Measurements from ENCODE around the gene COMMD1. TPM values are rescaled to one million over a fixed set of nuclear protein-coding genes. Genes with fewer than 3 reads are reported as not detected.

Gene COMMD1
- total and polyA plus RNA-seq, 10 donors: 23.9 to 40.1 (median 35.0) TPM

- H3K4me1 ChIP-seq: peaks cover 0 to 8% (median 0%) of the 10 kb centered on the region in 6 donors
- intact Hi-C loops (cut with DNase I; ENCODE audit: low total_unique reads): no loop called here
- no peaks in the 10 kb centered on the region for H3K27me3 ChIP-seq (replicated peaks in 1 of 7)
- no peak for TF ChIP-seq POLR2AphosphoS5 (IDR thresholded peaks at IDR 0.05)
- no peak for TF ChIP-seq POLR2A (IDR thresholded peaks at IDR 0.05)
- TF ChIP-seq, protein P1, sequence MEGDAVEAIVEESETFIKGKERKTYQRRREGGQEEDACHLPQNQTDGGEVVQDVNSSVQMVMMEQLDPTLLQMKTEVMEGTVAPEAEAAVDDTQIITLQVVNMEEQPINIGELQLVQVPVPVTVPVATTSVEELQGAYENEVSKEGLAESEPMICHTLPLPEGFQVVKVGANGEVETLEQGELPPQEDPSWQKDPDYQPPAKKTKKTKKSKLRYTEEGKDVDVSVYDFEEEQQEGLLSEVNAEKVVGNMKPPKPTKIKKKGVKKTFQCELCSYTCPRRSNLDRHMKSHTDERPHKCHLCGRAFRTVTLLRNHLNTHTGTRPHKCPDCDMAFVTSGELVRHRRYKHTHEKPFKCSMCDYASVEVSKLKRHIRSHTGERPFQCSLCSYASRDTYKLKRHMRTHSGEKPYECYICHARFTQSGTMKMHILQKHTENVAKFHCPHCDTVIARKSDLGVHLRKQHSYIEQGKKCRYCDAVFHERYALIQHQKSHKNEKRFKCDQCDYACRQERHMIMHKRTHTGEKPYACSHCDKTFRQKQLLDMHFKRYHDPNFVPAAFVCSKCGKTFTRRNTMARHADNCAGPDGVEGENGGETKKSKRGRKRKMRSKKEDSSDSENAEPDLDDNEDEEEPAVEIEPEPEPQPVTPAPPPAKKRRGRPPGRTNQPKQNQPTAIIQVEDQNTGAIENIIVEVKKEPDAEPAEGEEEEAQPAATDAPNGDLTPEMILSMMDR (IDR thresholded peaks at IDR 0.05 in 8 of 11, conservative IDR thresholded peaks at IDR 0.05 in 3 of 11): no peak
- peaks cover 0 to 10% (median 0%) of the 10 kb centered on the region in 6 donors for H3K36me3 ChIP-seq
- peaks cover 0 to 3% (median 0%) of the 10 kb centered on the region in 8 donors for H3K9me3 ChIP-seq
- no peak overlapping the region for H3K27ac ChIP-seq
- no peak overlapping the region for H3K4me3 ChIP-seq
- 83 to 93% (median 91%) methylated on average over 5 of the region's 5 CpGs for WGBS, 5 donors
- no peak for DNase-seq
Observed at GRCh38 chr2:61962095-61962984, 56.9 kb downstream of the COMMD1 start.

GRCh38 chr2:61966087-61966727, 60.7 kb downstream of the COMMD1 start:
- H3K27me3 ChIP-seq (replicated peaks in 1 of 7): no peaks in the 10 kb centered on the region
- no peak for DNase-seq
- no peak overlapping the region for H3K27ac ChIP-seq
- intact Hi-C loops (cut with DNase I; ENCODE audit: low total_unique reads): no loop called here
- no peak for TF ChIP-seq POLR2AphosphoS5 (IDR thresholded peaks at IDR 0.05)
- no peak for TF ChIP-seq POLR2A (IDR thresholded peaks at IDR 0.05)
- TF ChIP-seq, protein P1 (IDR thresholded peaks at IDR 0.05 in 8 of 11, conservative IDR thresholded peaks at IDR 0.05 in 3 of 11): no peak
- H3K4me1 ChIP-seq: no peaks in the 10 kb centered on the region
- peaks cover 0 to 2% (median 0%) of the 10 kb centered on the region in 6 donors for H3K36me3 ChIP-seq
- H3K9me3 ChIP-seq: no peaks in the 10 kb centered on the region
- 86 to 94% (median 93%) methylated on average over 2 of the region's 2 CpGs for WGBS, 5 donors
- H3K4me3 ChIP-seq: no peak overlapping the region

DNA sequence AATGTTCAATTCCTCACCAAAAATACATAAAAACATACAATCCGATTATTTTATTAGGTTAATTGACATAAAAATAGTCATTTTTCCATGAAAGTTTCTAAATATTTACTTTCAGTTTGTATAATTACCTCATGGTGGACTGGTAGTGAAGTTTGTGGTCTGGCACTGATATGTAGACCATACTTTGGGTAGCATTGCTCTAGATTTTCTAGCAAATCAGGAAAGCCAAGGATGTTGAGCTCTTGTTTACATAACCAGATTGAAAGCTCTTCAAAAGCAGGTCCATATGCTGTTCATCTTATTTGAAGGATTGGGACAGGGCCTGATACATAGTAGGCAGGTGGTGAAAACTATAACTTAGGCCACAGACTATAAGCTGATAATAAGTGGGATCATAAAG, 61.8 kb downstream of the COMMD1 start:
- Histone ChIP-seq H3K36me3 (no peaks in the 10 kb centered on the region), H3K4me1 (no peaks in the 10 kb centered on the region), H3K9me3 (no peaks in the 10 kb centered on the region), H3K4me3 (no peak overlapping the region), H3K27ac (no peak overlapping the region), H3K27me3 (replicated peaks in 1 of 7) (no peaks in the 10 kb centered on the region)
- intact Hi-C loops (cut with DNase I; ENCODE audit: low total_unique reads): no loop called here
- 64 to 82% (median 75%) methylated on average over 1 of the region's 1 CpG for WGBS, 5 donors
- TF ChIP-seq POLR2AphosphoS5 (IDR thresholded peaks at IDR 0.05) (no peak), POLR2A (IDR thresholded peaks at IDR 0.05) (no peak)
- TF ChIP-seq, protein P1 (IDR thresholded peaks at IDR 0.05 in 8 of 11, conservative IDR thresholded peaks at IDR 0.05 in 3 of 11): no peak
- DNase-seq: no peak

GRCh38 chr2:61969376-61969775, 63.9 kb downstream of the COMMD1 start:
- no peak for TF ChIP-seq POLR2A (IDR thresholded peaks at IDR 0.05)
- TF ChIP-seq POLR2AphosphoS5 (IDR thresholded peaks at IDR 0.05): no peak
- TF ChIP-seq, protein P1 (IDR thresholded peaks at IDR 0.05 in 8 of 11, conservative IDR thresholded peaks at IDR 0.05 in 3 of 11): no peak
- intact Hi-C loops (cut with DNase I; ENCODE audit: low total_unique reads): no loop called here
- WGBS, 5 donors: 67 to 82% (median 77%) methylated on average over 1 of the region's 1 CpG

More at GRCh38 chr2:61969376-61969775, 63.9 kb downstream of the COMMD1 start:
- Histone ChIP-seq H3K27ac (no peak overlapping the region), H3K36me3 (no peaks in the 10 kb centered on the region), H3K4me1 (no peaks in the 10 kb centered on the region), H3K4me3 (no peak overlapping the region), H3K9me3 (no peaks in the 10 kb centered on the region), H3K27me3 (replicated peaks in 1 of 7) (no peaks in the 10 kb centered on the region)
- DNase-seq: no peak
